Hindlimb muscle (tissue), 1 donor: Measurements from ENCODE around the gene BPIFA2. TPM values are rescaled to one million over a fixed set of nuclear protein-coding genes. Genes with fewer than 3 reads are reported as not detected.
"Not testable (repeated sequence)": the region's sequence is repeated elsewhere in the genome, so short reads cannot be mapped to it uniquely, and the experiment has no call there.

Source experiments
- DNase-seq: peaks from one replicate; pipeline ENCODE4 v3.0.0-alpha.2; 2013
- polyA plus RNA-seq: library from polyadenylated mRNA; unstranded; fragments of 120-200 nt; gene quantifications from one replicate; pipeline ENCODE4 v1.2.1, GENCODE V29; 2013; ENCODE audit not compliant: insufficient read length

BPIFA2 gene
- polyA plus RNA-seq: not detected

GRCh38 chr20:33167859-33168258, at the start of gene BPIFA2:
BPIFA2 (plus strand) TSS chr20:33168159; CDS start chr20:33169146, 987 bp downstream.
- DNase-seq: no peak

DNA sequence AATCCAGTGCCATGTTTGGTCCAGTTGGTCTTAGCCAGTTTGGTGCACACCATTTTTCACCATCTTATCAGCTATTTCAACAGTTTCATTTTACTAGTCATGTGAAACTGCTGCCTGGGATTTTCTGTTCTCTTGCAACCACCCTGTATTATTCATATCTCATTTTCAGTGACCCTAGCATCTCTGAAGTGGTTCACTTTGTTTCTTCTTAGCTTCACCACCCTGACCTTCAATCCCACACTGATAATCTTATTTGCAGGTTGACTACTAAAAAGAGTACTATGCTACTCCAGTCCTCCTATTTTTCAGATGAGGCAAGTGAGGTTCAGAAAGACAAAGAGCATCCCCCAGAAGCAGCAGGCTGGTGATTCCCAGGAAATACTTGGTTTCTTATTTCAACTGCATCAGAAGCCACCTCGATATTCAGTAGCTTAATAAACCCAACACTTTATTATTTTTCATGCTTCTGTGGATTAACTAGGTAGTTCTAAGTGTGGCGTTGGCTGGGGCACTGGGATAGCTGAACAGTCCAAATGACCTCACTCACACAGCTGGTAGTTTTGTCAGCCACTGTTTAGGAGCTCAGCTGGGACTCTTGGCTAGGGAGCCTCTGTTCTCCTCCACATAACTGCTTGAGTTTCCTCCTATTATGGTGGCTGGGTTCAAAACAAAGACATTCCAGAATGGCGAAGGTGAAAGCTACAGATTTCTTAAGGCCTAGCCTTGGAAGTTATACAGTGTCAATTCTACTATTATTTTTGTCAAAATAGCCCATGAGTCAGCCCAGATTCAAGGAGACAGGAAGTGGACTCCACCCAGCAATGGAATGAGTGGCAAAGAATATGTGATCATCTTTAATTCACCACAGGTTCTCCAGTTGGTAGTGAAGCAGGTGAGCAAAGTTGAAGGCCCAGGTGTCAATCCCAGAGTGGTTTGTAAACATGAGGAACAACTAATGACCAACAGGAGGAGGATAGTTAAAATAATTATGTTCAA, 47.9 kb upstream of the BPIFA2 start:
- no peak for DNase-seq

- no peak for DNase-seq
Observed at GRCh38 chr20:33120934-33121333, 47.0 kb upstream of the BPIFA2 start.

DNA sequence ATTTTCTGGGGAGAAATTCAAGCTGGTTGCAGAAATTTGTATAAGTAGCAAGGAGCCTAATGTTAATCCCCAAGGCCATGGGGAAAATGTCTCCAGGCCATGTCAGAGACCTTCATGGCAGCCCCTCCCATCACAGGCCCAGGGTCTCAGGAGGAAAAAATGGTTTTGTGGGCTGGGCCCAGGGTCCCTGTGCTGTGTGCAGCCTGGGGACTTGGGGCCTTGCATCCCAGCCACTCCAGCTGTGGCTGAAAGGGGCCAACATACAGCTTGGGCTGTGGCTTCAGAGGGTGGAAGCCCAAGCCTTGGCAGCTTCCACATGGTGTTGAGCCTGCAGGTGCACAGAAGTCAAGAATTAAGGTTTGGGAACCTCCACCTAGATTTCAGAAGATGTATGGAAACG, 45.7 kb upstream of the BPIFA2 start:
- not testable (repeated sequence) for DNase-seq

DNA sequence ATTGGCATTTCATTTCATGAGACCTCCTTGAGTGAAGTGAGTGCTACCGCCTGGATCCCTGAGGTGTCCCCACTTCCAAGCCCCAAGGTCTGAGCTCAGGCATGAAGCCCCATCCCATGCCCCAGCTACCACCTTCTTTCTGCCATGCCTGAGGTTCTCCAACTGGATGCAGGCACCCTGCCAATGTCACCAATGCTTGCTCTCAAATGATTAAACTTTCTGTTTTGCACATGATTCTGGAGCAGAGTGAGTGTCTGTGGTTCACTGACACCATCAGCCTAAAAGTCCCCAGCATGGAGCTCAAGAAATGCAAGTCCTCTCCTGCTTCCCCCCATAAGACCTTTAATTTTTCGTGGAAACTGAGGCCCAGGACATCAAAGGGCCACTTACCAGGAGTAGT, 43.7 kb upstream of the BPIFA2 start:
- DNase-seq: no peak

DNA sequence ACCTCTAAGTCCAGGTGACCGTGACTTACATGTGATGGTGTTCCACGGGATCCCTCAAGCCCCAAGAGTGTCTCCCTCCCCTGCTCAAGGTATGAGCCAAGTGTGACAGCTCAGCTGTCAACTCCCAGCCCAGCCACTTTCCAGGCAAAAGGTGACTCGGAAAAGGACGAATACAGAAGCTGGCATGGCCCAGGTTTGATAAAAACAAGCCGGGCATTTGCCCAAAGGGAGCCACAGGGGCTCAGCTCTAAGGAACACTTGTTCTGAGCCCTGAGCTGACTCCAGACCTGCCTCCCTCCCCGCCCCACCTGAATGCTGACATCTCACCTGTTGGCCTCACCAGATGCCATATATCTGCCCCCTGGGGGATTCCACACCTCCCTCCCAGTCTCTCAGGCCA, 43.0 kb upstream of the BPIFA2 start:
- no peak for DNase-seq

DNA sequence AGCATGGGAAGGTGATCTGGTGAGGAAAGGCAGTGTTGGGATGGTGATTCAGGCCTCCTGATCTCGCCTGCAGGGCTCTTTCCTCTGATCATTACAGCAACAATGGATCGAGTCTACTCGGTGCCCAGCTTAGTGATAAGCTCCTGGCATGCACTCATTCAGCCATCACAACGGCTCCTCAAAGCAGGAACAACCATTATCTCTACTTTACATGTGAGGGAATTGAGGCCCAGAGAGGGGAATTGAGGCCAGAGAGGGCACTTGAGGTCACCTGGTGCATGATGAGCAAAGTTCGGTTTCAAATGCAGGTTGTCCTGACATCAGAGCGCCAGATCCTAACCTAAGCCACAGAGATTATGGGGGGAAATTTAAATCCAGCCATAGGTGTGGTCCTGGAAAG, 42.0 kb upstream of the BPIFA2 start:
- DNase-seq: no peak

DNA sequence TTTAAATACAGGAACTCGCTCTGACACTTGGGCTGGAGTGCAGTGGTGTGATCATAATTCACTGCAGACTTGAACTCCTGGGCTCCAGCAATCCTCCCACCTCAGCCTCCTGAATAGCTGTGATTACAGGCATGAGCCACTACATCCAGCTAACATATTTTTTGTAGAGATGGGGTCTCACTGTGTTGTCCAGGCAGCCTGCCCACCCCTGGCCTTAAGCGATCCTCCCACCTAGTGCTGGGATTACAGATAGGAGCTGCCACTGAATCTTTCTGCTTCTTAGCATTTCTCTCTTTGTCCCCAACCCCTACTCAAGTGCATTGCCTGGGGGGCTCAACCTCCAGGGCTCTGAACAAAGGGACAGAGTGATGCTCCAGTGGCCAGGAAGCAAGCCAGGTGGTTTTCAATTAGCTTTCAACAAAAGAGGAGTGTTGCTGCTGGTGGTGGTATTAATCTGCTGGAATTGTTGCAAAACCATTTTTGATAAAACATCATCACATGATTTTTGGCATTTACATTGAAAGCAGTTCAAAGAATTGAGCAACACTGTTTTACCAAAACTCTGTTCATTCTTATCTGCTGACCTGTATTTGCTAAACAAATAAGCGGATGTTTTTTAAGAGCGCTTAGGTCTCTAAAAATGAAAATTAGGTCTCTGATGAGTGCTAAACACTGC, 40.4 kb upstream of the BPIFA2 start:
- DNase-seq: no peak

DNA sequence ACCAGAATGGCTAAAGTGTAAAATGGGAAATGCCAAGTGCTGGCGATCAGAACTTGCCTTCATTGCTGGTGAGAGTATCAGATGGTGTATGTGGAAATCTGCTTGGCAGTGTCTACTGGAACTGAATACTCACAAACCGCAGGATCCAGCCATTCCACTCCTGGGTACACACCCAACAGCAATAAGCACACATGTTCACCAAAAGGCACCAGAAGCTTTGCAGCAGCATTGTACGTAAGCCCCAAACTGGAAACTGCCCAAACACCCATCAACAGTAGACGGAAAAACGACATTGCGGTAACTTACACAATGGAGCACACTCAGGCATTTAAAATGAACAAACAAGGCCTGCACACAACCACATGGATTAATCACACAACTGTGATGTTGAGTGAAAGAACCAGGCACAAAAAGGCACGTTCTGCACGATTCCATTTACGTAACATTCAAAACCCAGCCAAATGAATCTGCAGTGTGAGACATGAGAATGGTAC, 37.3 kb upstream of the BPIFA2 start:
- DNase-seq: no peak

- DNase-seq: no peak
Observed at GRCh38 chr20:33131949-33132473, 35.9 kb upstream of the BPIFA2 start.

DNA sequence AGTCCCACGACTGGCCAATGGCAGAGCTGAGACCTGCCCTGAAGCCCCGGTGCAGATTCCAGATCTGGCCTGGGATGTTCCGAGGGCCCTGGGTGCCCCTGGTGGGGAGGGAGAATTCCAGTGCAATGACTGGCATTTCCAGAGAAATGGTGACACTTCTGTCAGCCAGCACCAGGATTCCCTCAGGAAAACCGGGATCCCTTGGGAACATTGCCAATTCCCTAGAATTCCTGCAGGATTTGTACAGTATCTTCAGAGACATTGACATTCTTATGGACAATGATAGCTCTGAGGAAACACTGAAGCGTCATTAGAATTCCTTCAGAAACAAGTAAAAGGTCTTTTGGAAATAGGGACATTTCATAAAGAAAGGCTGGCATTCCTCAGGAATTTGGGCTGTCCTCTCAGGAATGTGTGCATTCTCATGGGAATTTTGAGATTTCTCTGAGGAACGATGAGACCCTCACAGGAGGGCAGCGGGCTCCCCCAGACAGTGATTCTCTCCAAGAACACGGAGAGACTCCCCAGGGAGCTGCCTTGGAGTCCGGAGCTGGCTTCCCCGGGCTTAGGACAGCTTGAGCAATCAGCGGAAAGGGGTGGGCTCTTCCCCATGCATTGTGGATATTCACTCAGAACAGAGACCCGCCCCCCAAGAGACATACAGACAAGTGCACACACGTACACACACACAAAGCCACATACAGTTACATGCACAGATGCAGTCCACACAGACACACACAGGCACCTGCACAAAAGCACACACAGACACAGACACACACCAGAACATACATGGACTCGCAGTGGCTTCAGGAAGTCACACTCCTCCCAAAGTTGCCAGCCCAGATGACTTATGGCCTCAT, 35.2 kb upstream of the BPIFA2 start:
- no peak for DNase-seq

GRCh38 chr20:33133373-33133941, 34.5 kb upstream of the BPIFA2 start:
- DNase-seq: no peak

- DNase-seq: no peak
Observed at GRCh38 chr20:33137195-33137594, 30.8 kb upstream of the BPIFA2 start.

DNA sequence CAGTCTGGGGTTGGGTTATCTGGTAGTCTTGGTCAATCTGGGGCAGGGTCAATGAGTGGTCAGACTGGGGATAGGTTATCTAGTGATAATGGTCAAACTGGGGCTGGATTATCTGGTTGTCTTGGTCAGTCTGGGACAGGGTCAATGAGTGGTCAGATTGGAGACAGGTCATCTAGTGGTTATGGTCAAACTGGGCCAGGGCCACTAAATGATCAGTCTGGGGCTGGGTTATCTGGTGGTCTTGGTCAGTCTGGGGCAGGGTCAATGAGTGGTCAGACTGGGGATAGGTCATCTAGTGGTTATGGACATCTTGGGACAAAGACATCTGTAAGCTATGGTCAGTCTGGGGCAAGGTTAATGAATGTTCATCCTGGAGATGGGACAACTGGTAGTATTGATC, 28.5 kb upstream of the BPIFA2 start:
- DNase-seq: no peak

GRCh38 chr20:33145521-33145920, 22.4 kb upstream of the BPIFA2 start:
- no peak for DNase-seq

GRCh38 chr20:33147299-33147698, 20.7 kb upstream of the BPIFA2 start:
- DNase-seq: no peak

- DNase-seq: no peak
Observed at GRCh38 chr20:33148040-33148439, 19.9 kb upstream of the BPIFA2 start.

GRCh38 chr20:33154252-33154651, 13.7 kb upstream of the BPIFA2 start:
- no peak for DNase-seq

- DNase-seq: no peak
Observed at GRCh38 chr20:33158637-33159385, 9.1 kb upstream of the BPIFA2 start.

DNA sequence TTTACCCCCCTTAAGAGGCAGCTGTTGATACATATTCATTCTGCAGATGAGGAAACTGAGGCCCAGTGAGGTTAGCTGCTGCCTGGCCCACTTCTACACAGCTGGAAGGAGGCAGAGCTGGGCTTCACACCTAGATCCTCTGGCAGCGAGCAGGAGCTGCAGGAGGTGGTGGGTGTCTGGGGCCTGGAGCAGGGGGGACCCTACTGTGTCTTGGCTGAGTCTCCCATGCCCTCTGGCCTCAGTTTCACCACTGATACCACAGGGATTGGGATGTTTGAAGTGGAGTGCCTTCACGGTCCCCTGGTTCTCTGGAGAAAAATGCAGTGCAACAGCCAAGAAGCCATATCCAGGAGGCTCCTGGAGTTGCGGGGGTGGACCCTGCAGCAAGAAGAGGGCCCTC, 8.2 kb upstream of the BPIFA2 start:
- no peak for DNase-seq

DNA sequence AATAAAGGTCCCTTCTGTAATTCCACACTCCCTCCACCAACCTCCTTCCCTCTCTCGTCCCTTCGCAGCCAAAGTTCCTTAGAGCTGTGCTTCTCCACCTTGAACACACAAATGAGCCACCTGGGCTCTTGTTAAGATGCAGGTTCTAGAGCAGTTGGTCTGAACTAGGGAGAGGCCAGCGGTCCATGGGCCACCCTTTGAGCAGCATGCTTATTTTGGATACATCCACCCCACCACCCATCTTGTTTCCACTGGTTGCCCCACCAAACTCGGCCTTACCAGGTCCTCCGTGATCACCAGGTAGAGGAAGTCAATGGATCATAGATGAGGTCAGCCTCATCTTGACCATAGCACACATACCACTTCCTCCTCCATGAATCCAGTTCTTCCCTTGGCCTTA, 7.3 kb upstream of the BPIFA2 start:
- DNase-seq: no peak
